Measurements from ENCODE around the gene STK40.
A peak's percentile ranks its signal among the peaks of the same experiment; 100 is the strongest.

Gene STK40

DNA sequence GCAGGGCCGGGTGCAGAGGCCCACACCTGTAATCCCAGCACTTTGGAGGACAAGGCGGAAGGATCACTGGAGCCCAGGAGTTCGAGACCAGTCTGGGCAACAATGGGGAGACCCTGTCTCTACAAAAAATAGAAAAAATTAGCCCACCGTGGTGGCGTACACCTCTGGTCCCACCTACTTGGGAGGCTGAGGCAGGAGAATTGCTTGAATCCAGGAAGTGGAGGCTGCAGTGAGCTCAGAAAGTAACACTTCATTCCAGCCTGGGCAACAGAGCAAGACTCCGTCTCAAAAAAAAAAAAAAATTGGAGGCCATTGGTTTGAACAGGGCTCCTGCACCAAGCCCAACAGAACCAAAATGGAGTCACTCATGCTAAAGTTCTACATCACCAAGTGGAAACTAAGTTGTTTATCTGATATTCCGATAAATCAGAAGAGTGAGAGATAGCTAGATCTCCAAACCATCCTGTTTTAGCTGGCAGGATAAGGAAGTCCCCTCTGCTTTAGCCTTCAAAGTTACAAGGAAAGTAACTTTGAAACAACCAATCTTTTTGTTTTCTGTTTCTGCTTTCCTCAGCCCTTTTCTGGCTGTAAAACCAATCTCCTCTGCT is 12.8 kb upstream of the STK40 start:
- no peak for DNase-seq (ENCODE audit: low read depth in 2 of 2)

DNA sequence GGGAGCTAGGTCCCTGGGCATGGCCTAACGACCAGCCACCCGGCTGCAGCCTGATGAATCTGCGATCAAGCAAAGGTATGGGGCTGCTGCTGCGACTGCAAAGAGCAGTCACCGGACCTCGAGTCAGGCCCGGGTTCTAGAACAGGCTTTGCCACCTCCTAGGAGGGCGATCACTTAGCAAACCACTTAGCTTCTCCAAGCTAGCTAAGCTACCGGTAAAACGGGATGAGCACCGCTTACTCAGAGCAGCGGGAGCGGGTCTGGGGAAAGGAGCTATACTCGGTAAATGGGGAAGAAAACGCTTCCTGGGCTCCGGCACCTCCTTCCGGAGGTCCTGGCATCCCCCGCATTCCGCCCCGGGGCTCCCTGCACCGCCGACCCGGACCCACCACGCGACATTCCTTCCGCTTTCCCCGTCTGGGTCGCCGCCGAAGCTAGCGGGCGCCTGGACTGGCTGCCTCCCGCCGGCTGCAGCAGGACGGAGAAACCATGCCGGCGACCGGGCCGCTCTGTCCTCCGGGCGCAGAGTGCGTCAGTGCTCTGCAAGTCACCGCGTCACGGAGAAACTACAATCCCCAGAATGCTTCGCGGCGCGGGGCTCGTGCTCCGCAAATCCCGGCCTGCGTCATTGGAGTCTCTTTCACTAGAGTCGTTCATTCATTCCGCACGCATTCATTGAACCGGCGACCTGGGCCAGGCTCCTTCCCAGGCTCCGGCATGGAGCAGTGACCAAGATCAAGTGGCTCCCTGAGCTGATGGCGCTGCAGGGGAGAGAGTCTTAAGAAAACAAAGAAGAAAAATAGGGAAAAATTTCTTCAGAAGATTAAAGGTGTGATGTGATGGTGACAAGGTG is 11.9 kb upstream of the STK40 start, which contains the start of gene LSM10:
TSS of gene LSM10 (minus strand) at position 531 of the 853 bp plus-strand sequence. CDS start 3,779 bp downstream, outside the sequence.
- peak; percentile 75 to 79 for DNase-seq (ENCODE audit: low read depth in 2 of 2)

DNA sequence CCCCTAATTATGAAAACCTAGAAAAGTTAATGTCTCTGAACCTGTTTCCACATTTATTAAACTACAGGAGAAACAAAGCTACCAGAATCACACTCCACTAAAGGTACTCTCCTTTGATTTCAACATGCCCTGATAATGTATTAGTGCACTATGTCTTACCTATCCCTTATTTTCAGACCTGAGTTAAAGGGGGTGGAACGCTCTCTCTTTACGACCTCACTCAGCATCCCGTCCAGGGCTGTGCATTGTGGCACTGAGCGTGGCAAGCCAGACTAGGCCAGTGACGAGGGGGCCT is 11.3 kb upstream of the STK40 start:
- no peak for DNase-seq (ENCODE audit: low read depth in 2 of 2)

DNA sequence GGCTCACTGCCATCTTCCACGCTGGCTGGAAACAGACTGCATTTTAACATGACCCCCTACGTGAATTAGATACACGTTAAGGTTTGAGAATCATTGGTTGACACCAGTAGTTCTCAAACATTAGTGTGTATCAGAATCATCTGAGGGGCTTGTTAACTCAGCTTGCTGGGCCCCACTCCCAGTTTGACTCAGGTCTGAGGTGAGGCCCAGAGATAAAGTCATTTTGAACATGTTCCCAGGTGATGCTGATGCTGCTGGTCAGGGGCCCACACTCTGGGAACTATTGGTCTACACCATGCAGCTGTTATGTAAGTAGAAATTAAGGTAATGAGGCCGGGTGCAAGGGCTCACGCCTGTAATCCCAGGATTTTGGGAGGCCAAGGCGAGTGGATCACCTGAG is 10.6 kb upstream of the STK40 start:
- DNase-seq (ENCODE audit: low read depth in 2 of 2), result no peak

DNA sequence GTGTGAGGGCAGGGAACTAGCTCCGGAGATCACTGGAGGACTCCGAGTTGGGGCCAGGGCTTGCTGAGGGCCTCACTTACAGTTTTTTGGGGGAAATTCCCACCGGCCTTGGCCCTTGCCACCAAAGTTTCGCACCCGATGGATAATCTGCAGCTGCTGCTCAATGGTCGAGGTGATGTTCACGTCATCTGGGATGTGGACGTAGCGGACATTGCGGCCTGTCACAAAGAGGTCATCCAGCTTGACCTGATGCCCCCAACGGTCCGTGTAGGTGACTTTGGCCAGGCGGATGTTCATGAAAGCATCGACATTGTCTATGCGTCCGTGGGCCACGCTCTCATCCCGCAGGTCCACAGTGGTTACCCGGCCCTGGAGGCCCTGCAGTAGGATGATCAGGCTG is 8.0 kb upstream of the STK40 start:
- DNase-seq (ENCODE audit: low read depth in 2 of 2), result no peak

DNA sequence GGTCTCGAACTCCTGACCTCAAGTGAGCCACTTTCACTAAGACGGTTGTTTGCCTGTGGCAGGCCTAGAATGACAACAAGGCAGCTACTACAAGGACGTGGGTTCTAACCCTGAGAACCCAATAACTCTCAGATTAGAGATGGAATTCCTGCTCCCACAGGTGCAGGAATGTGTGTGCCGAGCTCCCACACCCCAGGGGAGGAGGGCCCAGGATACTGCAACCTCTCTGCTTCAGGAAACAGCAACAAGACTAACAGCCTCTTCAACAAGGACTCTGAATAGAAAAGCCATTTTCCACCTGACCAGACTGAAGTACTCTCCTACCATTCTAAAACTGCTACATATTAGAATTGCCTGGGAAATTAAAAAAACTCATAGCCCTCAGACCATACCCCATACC is 7.1 kb upstream of the STK40 start:
- no peak for DNase-seq (ENCODE audit: low read depth in 2 of 2)

DNA sequence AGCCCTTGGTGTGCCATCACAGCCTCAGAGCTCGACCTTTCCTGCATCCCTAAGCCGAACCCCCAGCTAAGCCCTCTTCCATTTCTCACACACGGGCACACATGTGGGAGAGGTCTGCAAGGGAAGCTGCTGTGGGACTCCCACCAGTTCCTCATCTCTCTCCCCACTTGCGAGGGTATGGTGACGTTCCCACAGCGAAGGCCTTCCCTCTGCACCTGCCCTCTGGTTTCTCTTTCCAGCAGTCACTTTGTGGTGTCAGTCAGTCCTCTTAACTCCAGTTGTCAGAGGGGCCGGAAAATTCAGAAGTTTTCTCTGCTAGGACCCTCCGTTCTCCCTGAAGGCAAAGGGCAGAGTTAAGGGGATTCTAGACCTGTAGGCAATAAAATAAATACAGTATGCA is 5.5 kb upstream of the STK40 start:
- DNase-seq (ENCODE audit: low read depth in 2 of 2), result no peak

DNA sequence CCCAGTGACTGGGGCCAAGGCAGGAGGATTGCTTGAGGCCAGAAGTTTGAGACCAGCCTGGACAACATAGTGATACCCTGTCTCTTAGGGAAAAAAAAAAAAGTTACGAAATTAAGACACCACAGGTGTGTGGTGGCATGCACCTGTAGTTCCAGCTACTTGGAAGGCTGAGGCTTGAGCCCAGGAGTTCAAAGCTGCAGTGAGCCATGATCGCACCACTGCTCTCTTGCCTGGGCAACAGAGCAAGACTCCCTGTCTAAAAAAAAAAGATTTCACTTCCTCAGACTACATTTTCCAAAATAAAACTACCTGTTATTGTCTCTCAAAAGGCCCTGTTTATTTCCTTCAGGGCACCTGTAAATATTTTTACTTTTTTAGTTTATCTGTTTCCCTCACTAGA is 4.7 kb upstream of the STK40 start:
- DNase-seq (ENCODE audit: low read depth in 2 of 2), result no peak

DNA sequence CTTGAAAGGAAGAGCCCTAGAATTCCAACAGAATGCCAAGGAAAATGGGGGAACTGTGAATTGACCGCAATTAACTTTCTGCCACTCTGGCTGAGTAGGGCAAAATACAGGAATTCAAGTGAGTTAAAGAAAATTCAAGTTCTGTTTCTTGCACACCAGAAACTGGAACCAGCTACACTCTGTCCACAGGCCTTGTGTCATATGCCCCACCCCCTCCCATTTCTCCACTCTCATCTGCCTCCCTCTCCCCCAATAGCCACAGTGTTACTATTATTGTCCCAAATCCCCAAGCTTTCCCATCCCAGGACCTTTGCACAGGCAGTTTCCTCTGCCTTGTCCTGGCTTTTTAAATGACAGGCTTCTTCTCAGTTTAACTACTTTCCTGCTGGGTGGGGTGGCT is 4.3 kb upstream of the STK40 start:
- DNase-seq (ENCODE audit: low read depth in 2 of 2), result no peak

DNA sequence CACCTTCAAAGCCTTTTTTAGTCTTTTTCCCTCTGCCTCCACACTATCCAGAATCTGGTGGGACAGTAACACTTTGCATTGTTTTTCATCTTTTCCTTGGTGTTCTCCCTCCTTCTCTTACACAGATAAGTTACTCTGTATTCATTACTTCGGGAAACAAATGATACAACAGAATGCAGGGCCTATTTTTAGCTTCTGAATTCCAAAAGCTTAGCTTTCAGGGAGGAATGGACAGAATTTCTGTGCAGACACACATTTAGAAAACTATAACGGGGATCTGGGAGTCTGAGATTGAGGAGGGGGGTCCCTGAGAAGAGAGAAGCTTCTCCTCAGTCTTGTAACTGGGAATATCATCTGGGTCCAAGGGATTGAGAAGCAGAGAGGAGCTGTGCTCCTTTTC is 3.5 kb upstream of the STK40 start:
- no peak for DNase-seq (ENCODE audit: low read depth in 2 of 2)

DNA sequence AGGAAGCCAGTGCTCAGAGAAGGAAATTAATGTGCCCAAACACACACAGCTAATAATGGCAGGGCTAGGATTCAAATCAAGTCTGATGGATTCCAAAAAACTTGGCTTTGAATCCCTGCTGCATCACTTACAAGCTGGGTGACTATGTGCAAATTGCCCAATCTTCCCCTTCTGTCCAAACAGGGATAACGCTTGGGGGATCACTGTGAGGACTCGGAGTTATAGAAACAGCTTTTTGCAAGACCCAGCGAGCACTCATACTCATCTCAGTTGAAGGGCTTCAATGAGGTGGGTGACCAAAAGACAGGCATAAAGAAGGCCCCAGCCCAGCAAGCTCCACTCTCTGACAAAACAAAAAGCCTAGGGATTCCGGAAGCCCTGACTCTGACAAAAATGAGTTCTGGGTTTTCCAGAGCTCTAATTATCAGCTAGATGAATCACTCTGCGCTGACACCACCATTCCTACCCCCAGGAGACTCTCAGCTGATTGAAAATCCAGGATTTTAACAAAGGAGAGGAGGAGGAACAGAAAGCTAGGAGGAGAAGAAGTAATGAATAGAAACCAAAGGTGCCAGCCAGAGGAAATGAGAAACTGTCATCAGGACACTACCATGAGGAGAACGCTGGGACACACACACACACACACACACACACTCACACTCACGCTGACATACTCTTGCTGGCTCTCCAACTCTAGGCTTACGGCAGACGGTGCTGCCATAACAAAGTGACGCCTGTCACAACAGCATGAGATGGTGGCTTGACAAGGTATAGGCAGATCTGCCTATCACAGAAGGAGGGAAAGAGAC is 1.6 kb upstream of the STK40 start:
- no peak for DNase-seq (ENCODE audit: low read depth in 2 of 2)

DNA sequence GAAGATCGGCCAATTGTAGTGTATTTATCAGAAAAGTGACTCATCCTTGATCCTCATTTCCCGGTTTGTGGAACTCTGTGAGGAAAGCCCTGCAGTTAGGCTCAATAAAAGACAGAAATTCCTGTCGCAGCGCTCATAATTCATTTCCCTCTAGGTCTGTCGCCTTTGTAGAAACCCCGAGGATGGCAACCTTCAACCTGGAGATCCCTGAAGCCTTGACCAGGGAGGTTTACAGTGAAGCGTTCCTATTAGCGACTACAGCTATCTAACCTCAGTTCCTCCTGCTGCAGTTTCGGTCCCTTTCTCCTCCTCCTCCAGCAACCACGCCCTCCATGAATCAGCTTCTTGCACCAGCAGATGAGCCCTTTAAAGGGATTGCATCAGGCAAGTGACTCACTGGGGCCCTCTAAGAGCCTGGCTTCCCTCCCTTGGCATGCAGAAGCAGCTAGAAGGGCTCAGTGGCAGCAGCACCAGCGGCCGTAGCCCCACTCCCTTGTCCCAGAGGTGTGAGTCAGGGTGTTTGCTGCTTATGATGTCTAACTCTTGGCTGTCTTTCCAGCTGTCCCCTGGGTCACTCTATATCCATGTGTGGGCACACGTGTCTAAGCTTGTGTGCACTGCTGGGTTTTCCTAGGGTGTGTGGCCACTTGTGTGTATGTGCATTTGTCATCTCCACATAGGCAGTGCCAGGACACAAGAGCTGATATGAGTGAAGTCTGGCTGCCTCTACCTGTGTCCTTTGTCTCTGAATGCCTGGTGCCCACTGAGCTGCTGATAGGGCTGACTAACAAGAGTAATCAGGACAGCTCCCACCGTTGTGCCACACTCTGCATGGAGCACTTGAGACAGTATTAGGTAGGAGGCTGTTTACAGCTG is 779 bp upstream of the STK40 start:
- peak; percentile 78 to 94 for DNase-seq (ENCODE audit: low read depth in 2 of 2)

DNA sequence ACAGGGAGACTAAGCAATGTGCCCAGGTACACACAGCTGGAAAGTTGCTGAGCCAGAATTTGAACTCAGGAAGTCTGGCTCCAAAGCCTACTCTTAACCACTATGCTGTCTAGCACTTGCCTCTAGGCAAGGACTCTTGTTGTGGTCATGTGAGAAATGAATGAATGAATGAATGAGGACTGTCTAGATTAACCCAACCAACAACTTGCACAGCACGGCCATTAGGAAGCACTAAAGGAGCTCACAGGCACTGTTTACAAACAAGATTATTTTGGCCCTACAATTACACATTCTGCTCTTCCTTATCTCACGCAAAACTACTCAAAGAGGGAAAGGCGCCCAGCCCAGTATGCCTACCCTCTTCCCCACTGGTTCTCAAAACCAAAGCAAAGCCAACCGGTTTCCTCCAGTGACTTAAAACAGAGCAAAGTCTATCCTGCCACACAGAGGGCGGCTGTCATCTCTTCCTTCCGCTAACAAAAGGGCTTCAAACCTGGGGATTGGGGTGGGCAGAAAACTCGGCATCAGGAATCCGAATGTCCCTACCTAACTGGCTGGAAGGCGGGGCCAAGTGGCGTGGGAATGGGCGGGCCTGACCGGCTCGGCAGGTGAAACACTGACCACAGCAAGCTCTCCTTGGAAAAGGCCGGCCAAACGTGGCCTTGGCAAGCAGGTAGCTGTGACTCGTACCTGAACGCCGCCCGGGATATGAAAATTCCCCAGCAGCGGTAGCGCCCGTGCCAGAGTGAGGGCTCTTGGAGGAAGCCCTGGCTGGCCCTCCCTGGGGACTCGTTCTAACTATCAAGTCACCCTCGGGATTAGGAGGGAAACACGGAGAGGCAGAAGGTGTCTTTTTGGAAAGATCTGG is 948 bp downstream of the STK40 start:
- no peak for DNase-seq (ENCODE audit: low read depth in 2 of 2)

DNA sequence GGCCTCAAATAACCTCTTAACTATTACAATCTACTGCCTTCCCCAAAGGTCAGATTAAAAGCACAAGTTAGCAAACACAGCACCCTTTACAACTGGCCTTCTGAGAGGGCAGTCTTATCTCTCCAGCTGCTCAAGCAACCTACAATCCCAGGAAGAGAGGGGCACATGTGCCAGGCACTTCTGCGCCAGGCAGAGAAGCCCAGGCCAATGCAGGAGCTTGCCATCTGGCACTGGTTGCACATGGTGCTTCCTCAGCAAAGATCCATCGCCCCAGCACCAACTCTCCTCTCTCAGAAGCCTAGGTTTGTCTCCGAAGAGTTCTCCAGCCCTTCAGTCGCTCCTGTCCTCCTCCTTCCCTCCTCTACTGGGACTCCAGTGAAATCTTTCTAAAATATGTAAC is 2.5 kb downstream of the STK40 start:
- DNase-seq (ENCODE audit: low read depth in 2 of 2), result no peak

DNA sequence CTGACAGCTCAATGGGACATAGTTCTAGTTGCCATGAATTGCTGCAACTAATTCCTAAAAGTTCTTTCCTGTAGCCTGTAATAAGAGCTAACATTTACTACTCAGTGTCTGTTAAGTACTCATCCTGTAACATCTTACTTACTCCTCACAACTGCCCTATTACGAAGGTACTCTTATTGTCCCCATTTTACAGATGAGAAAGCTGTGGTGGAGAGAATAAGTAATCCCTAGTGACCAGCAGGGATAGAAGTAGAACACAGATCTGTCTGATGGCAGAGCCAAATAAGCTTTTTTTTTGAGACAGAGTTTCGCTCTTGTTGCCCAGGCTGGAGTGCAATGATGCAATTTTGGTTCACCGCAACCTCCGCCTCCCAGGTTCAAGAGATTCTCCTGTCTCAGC is 3.1 kb downstream of the STK40 start:
- no peak for DNase-seq (ENCODE audit: low read depth in 2 of 2)

DNA sequence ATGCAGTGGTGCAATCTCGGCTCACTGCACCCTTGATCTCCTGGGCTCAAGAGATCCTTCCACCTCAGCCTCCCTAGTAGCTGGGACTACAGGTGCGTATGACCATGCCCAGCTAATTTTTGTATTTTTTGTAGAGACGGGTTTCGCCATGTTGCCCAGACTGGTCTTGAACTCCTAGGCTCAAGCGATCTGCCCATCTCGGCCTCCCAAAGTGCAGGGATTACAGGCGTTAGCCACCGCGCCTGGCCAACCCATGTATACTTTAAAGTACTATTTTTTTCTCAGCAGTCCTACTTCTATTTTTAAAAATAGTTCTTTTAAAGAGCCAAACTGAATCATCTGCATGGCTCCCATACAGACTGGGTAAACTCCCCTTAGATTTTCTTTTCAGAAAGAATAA is 3.5 kb downstream of the STK40 start:
- DNase-seq (ENCODE audit: low read depth in 2 of 2), result no peak

DNA sequence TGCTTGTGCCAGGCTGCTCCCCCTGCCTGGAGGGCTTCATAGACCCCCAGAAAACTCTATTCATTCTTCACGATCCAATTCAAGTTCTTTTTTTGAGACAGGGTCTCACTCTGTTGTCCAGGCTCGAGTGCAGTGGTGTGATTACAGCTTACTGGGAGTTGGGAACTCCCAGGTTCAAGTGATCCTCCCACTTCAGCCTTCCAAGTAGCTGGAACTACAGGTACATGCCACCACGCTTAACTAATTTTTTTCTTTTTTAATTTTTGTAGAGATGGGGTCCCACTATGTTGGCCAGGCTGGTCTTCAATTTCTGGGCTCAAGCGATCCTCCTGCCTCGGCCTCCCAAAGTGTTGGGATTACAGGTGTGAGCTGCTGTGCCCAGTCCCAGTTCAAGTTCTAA is 4.3 kb downstream of the STK40 start:
- no peak for DNase-seq (ENCODE audit: low read depth in 2 of 2)

DNA sequence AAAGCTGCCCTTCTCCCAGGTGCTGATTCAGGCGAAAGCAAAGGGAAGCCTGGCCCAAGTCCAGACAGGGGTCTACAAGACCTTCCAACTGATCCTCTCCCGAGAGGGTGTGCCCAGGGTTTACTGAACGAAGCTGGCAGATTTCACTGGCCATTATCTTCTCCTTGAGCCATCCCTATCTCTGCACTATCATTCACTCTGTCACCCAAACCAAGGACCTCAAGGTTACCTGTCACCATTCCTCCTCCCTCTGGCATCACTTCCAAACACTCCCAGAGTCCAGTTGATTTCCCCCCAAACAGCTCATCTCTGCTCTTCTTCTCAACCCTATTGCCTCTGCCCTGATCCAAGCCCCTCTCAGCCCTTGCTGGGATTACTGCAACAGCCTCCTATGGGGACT is 4.9 kb downstream of the STK40 start:
- no peak for DNase-seq (ENCODE audit: low read depth in 2 of 2)

DNA sequence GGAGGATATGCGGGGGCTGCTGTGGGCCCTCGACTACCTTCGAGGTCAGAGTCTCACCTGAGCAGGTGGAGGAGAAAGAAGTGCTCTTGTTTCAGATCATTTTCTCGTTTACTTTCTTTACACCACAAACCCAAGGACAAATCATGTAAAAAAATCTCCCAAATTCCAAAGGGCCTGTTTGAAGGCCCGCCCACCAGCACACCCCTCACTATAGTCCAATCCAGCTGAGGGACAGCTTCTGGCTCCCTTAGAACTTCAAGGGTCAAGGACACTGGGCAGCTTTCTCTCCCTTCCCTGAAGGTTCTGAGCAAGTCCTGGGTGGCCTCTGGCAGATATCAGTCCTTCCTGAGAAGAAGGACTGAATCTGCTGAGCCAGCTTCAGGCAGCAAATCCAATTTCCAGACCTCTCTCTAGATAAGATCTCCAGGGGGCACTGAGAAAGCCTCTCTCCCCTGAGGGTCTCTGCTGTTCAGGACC is 5.5 kb downstream of the STK40 start:
- no peak for DNase-seq (ENCODE audit: low read depth in 2 of 2)

DNA sequence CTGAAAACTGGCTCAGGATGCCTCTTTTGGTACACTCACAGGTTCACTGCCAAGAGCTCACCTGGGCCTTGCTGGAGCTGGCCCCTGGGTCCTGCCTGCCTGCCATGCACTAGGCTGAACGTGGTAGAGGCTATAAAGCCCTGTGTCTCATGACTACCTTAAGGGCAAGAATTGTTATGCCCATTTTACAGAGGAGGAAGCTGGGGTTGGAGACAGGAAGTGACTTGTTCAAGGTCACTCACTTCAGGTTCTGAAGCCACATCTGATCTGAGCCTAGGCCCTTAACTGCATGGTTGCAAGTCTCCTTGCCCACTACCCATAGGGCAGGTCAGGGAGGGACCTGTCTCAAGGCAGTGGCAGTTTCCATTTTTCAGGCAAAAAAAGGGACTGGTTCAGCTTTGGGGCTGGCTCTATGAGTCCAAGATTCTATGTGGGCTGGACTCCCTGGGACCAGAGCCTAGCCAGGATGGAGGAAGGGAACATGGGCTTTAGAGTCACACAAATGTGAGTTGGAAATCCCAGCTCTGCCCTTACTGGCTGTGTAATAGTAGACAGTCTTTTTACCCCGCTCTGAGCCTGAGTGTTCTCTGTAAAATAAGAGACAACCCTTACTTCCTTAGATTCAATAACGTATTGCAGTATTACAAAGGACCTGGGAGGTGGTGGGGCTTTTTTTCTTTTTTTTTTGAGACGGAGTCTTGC is 7.8 kb downstream of the STK40 start:
- DNase-seq (ENCODE audit: low read depth in 2 of 2), result no peak

All from stimulated activated CD8-positive, alpha-beta memory T cell treated with anti-CD3 and anti-CD28 coated beads, Interleukin-15, amount 100 ng/mL, for 4 hours (primary cell).